Activated B cell treated with CpG ODN at 0.5 μM for 24 hours (primary cell): ENCODE results near the gene RAD51B. TPM values are rescaled to one million over a fixed set of nuclear protein-coding genes. Genes with fewer than 3 reads are reported as not detected.

ENCODE experiments used
- ATAC-seq: fragments of 200-7000 bp; cut with Tn5 transposase; one replicate; pipeline ENCODE4 v1.10.0; 2021; ENCODE audit warnings: low read depth, mild to moderate bottlenecking, moderate library complexity
- CTCF ChIA-PET: fragments of 350-600 bp; sonication (Branson Sonifier 250); formaldehyde crosslinking; loops from one replicate; lab custom pipeline; 2021; ENCODE audit warnings: antibody characterized with exemption; lab: Charles Lee
- POLR2A ChIA-PET: fragments of 350-600 bp; sonication (Branson Sonifier 250); formaldehyde crosslinking; loops from one replicate; lab custom pipeline; 2021; ENCODE audit warnings: antibody characterized with exemption; lab: Charles Lee
- DNase-seq: peaks from one replicate; pipeline ENCODE4 v3.0.0; 2022
- H3K27ac Mint-ChIP-seq: one replicate; pipeline ENCODE4 v1.8.0; 2020; ENCODE audit warnings: mixed read lengths
- H3K27me3 Mint-ChIP-seq: one replicate; pipeline ENCODE4 v1.8.0; 2021; ENCODE audit warnings: mixed read lengths
- H3K36me3 Mint-ChIP-seq: one replicate; pipeline ENCODE4 v1.8.0; 2021; ENCODE audit warnings: low read depth, mixed read lengths
- H3K4me1 Mint-ChIP-seq: one replicate; pipeline ENCODE4 v1.8.0; 2021; ENCODE audit warnings: mixed read lengths
- H3K4me3 Mint-ChIP-seq: one replicate; pipeline ENCODE4 v1.8.0; 2020; ENCODE audit warnings: mild to moderate bottlenecking, mixed read lengths
- H3K9me3 Mint-ChIP-seq: one replicate; pipeline ENCODE4 v1.8.0; 2020; ENCODE audit warnings: mixed read lengths
- CTCF ChIP-seq: fragments of 200-600 bp; IDR thresholded peaks from one replicate; pipeline ENCODE4 v1.8.0; 2022; ENCODE audit warnings: antibody characterized with exemption, mild to moderate bottlenecking
- intact Hi-C: fragments of 100-400 bp; cut with micrococcal nuclease; formaldehyde crosslinking; loops from one replicate; pipeline ENCODE4 v1.15.1; 2024
- total RNA-seq: library from RNA; stranded (reverse); gene quantifications from 2 replicates; pipeline ENCODE4 v1.2.3, GENCODE V29; 2022

RAD51B gene
- total RNA-seq, 1 donor from 2014 or later, result 53.9 TPM

DNA sequence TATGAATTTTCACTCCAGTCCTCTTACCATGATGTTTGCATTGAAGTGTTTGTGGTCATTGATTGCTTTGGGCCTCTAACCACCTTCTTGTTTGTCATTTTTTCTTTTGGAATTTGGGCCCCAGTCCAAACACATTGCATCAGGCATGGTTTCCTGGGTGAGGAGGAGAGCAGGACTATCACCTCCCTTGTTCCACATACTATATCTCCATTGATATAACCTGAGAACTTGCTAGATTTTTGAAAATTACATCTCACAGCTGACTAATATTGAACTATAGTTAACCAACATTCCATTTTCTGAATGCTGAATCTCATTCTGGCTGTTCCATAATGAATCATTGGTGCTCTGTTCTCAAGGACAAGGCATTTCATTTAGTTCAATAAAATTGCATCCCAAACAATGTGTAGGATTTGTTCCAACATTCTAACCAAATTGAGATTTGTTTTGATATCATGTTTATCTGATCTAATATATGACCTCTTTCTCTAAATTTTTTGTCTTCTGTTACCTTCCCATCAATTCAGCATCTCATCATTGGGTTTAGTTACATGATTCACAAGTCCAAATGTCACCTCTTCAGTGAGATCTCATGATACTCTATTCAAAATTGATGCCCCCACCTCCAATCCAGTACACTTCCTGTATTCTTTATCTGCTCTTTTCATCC, 644.3 kb downstream of the RAD51B start:
- H3K9me3 Mint-ChIP-seq, result no peaks in the 10 kb centered on the region
- ATAC-seq (no peak), DNase-seq (no peak)
- no peak overlapping the region for H3K27ac Mint-ChIP-seq
- H3K27me3 Mint-ChIP-seq, result no peaks in the 10 kb centered on the region
- CTCF ChIA-PET, result interaction anchor here (0.7 kb wide), 1 partner anchor 295 kb away, joined by 3 read pairs; no protein-coding TSS in a partner anchor
- peaks cover 29% of the 10 kb centered on the region for H3K4me1 Mint-ChIP-seq
- no peaks in the 10 kb centered on the region for H3K36me3 Mint-ChIP-seq
- POLR2A ChIA-PET, result interaction anchor here (1.0 kb wide), 1 partner anchor 213 kb away, joined by 3 read pairs; no protein-coding TSS in a partner anchor
- intact Hi-C loops, result loop anchor here (2.0 kb wide), 1 partner anchor 13 kb away; no protein-coding TSS in a partner anchor
- H3K4me3 Mint-ChIP-seq, result no peak overlapping the region
- TF ChIP-seq CTCF, result no peak

GRCh38 chr14:68464711-68465110, 645.1 kb downstream of the RAD51B start:
- Mint-ChIP-seq H3K36me3 (peaks cover 3% of the 10 kb centered on the region), H3K27me3 (no peaks in the 10 kb centered on the region), H3K27ac (no peak overlapping the region), H3K9me3 (no peaks in the 10 kb centered on the region), H3K4me1 (peaks cover 33% of the 10 kb centered on the region), H3K4me3 (no peak overlapping the region)
- intact Hi-C loops, result loop anchor here (2.0 kb wide), 1 partner anchor 14 kb away; no protein-coding TSS in a partner anchor
- DNase-seq (no peak), ATAC-seq (no peak)
- CTCF ChIA-PET, result no interaction called here
- POLR2A ChIA-PET, result interaction anchor here (1.0 kb wide), 1 partner anchor 213 kb away, joined by 3 read pairs; no protein-coding TSS in a partner anchor
- no peak for TF ChIP-seq CTCF

GRCh38 chr14:68466491-68466977, 647.0 kb downstream of the RAD51B start:
- peaks cover 4% of the 10 kb centered on the region for H3K36me3 Mint-ChIP-seq
- H3K9me3 Mint-ChIP-seq, result no peaks in the 10 kb centered on the region
- ATAC-seq (no peak), DNase-seq (no peak)
- no peak for TF ChIP-seq CTCF
- no peak overlapping the region for H3K4me3 Mint-ChIP-seq
- no peak overlapping the region for H3K27ac Mint-ChIP-seq
- no peaks in the 10 kb centered on the region for H3K27me3 Mint-ChIP-seq
- POLR2A ChIA-PET, result no interaction called here
- CTCF ChIA-PET, result no interaction called here
- H3K4me1 Mint-ChIP-seq, result peaks cover 46% of the 10 kb centered on the region
- intact Hi-C loops, result no loop called here

DNA sequence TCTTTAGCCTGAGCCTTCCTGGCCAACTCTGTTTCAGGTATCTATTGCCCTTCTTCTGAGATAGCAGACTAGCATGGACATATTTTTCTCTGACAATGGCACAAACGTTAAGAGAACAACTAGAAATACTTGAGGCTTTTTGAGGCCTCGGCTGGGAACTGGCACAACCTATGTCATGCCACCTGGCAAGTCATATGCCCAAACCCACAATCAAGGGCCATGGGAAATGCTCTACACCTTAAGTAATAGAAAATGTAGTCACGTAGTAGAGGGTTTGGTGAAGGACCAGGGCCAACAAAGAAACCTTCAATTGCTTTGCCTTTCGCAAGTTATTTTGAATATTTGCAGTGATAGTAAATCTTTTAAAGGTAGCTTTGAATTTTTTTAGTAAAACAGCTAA, 647.8 kb downstream of the RAD51B start:
- POLR2A ChIA-PET, result interaction anchor here (0.6 to 0.9 kb wide), 2 partner anchors 10 to 24 kb away, joined by 3 to 4 read pairs; no protein-coding TSS in a partner anchor
- no peak overlapping the region for H3K4me3 Mint-ChIP-seq
- H3K36me3 Mint-ChIP-seq, result peaks cover 4% of the 10 kb centered on the region
- H3K27ac Mint-ChIP-seq, result no peak overlapping the region
- H3K4me1 Mint-ChIP-seq, result peaks cover 55% of the 10 kb centered on the region
- CTCF ChIA-PET, result interaction anchor here (0.9 kb wide), 1 partner anchor 175 kb away, joined by 3 read pairs; no protein-coding TSS in a partner anchor
- intact Hi-C loops, result no loop called here
- DNase-seq (no peak), ATAC-seq (no peak)
- TF ChIP-seq CTCF, result no peak
- no peaks in the 10 kb centered on the region for H3K9me3 Mint-ChIP-seq
- H3K27me3 Mint-ChIP-seq, result no peaks in the 10 kb centered on the region
